Medulla oblongata (tissue), 1 donor: ENCODE results near the gene SORCS2.
"Not testable (repeated sequence)": the region's sequence is repeated elsewhere in the genome, so short reads cannot be mapped to it uniquely, and the experiment has no call there.

Experiments used
- DNase-seq: peaks from one replicate; pipeline ENCODE4 v3.0.0-alpha.2; 2015; ENCODE audit errors: extremely low spot score

Gene SORCS2

GRCh38 chr4:7160439-7160838 is 31.9 kb upstream of the SORCS2 start:
- peak; percentile 84 for DNase-seq

- DNase-seq: no peak
Observed at GRCh38 chr4:7160951-7161440, 31.3 kb upstream of the SORCS2 start.

GRCh38 chr4:7161721-7162214 is 30.6 kb upstream of the SORCS2 start:
- DNase-seq: peak; percentile 47

GRCh38 chr4:7165056-7165873 is 27.1 kb upstream of the SORCS2 start:
- not testable (repeated sequence) for DNase-seq

- no peak for DNase-seq
Observed at GRCh38 chr4:7165874-7166201, 26.5 kb upstream of the SORCS2 start.

GRCh38 chr4:7166237-7166636 is 26.1 kb upstream of the SORCS2 start:
- no peak for DNase-seq

GRCh38 chr4:7166981-7167700 is 25.2 kb upstream of the SORCS2 start:
- no peak for DNase-seq

- no peak for DNase-seq
Observed at GRCh38 chr4:7167706-7168105, 24.6 kb upstream of the SORCS2 start.

- DNase-seq: no peak
Observed at GRCh38 chr4:7168106-7168505, 24.2 kb upstream of the SORCS2 start.

GRCh38 chr4:7169134-7169533 is 23.2 kb upstream of the SORCS2 start:
- no peak for DNase-seq

GRCh38 chr4:7170012-7170411 is 22.3 kb upstream of the SORCS2 start:
- DNase-seq: no peak

- no peak for DNase-seq
Observed at GRCh38 chr4:7171191-7171900, 21.0 kb upstream of the SORCS2 start.

- no peak for DNase-seq
Observed at GRCh38 chr4:7172508-7172907, 19.8 kb upstream of the SORCS2 start.

- no peak for DNase-seq
Observed at GRCh38 chr4:7172946-7173345, 19.4 kb upstream of the SORCS2 start.

GRCh38 chr4:7173841-7174449 is 18.4 kb upstream of the SORCS2 start:
- no peak for DNase-seq

- no peak for DNase-seq
Observed at GRCh38 chr4:7179158-7179557, 13.2 kb upstream of the SORCS2 start.

- no peak for DNase-seq
Observed at GRCh38 chr4:7180938-7181337, 11.4 kb upstream of the SORCS2 start.

GRCh38 chr4:7182616-7183015 is 9.7 kb upstream of the SORCS2 start:
- DNase-seq: no peak

- DNase-seq: no peak
Observed at GRCh38 chr4:7183161-7183560, 9.2 kb upstream of the SORCS2 start.

GRCh38 chr4:7183780-7184460 is 8.4 kb upstream of the SORCS2 start:
- DNase-seq: no peak

GRCh38 chr4:7185487-7186030 is 6.8 kb upstream of the SORCS2 start:
- DNase-seq: no peak
